ENCODE results near the gene KLC1.
"Not testable (repeated sequence)": the region's sequence is repeated elsewhere in the genome, so short reads cannot be mapped to it uniquely, and the experiment has no call there.

KLC1 gene

DNA sequence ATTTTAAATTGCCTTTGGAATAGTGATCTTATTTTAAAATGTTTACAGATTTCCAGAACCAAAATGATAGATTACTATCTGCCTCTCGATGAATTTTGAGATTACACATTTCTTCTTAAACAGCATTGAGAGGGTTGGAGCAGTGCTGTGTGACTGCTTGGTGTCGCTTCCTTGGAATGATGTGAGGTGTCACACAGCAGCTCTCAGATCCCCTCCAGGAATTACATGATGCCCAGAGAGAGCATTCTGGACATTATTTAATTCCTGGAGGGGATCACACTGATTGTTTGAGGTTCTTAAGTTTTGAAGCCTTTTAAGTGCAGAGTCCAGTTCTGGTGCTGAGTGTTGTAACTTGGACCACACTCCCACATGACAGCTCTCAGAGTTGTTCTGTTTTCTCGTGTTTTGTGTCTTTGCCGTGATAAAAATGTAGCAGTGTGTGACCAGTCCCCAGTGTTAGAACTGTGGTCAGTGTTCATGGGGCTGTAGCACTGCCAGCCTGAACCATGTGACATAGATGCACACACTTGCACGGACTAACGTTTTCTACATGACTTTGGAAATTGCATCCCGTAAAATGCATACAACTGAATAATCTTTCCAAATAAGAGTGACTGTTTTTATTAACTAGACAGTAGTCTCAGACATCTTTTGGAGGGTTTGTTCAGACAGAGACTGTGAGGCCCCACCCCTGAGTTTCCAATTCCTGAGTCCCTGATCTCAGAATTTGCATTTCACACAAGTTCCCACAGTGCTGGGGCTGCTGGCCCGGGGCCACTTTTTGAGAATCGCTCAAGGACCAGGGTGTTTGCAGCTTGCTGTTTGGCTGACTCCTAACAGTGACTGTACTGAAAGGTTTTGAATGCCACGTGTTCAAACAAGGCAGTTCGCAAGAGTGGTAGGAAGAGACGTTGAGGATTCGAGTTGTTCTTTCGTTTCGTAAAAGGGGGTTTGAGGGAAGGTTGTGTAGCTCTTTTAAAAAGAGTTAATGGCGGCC, 60.2 kb downstream of the KLC1 start:
- no peak for DNase-seq (ENCODE audit: low read depth in 2 of 2, low spot score in 1 of 2)

DNA sequence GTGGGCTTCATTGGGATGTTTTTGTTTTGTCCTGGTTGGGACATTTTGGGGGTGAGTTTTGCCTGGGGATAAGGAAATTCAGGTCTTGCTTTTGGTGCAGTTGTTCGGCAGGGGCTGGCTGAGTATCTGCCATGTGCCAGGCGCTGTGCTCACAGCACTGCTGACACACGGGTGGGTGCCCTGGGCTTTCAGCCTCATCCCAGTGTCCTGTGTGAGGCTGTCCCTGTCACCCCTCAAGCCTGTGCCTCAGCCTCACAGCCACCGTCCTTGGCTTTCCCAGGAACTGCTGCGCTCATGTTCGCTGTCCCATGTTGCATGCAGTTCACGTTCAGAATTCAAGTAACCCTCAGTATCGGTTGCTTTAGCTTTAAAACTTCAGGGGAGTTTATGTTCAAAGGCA, 61.3 kb downstream of the KLC1 start:
- DNase-seq (ENCODE audit: low read depth in 2 of 2, low spot score in 1 of 2) = no peak

DNA sequence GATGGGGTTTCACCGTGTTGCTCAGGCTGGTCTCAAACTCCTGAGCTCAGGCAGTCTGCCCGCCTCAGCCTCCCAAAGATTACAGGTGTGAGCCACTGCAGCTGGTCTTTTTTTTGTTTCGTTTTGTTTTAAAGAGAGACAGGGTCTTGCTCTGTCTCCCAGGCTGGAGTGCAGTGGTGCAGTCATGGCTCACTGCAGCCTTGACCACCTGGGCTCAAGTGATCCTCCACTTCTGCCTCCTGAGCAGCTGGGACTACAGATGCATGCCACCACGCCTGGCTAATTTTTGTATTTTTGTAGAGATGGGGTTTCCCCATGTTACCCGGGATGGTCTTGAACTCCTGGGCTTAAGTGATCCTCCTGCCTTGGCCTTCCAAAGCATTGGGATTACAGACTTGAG, 62.6 kb downstream of the KLC1 start:
- not testable (repeated sequence) for DNase-seq (ENCODE audit: low read depth in 2 of 2, low spot score in 1 of 2)

DNA sequence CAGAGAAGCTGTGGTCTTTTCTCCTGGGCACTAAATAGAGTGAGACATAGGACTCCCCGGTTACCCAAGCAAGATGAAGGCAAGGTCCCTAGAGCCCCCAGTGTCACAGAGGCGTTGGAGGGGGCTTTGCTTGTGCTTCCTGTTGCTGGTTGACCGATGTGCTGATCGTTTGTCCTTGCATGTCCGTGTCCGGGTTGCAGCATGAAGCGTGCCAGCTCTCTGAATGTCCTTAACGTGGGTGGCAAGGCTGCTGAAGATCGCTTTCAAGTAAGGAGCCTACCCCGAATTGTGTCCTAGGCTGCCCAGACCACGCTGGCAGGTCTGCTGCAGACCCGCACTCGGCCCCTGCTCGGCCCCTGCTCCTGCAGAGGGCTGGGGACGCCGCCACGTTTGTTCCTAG, 63.1 kb downstream of the KLC1 start:
- DNase-seq (ENCODE audit: low read depth in 2 of 2, low spot score in 1 of 2) = no peak

DNA sequence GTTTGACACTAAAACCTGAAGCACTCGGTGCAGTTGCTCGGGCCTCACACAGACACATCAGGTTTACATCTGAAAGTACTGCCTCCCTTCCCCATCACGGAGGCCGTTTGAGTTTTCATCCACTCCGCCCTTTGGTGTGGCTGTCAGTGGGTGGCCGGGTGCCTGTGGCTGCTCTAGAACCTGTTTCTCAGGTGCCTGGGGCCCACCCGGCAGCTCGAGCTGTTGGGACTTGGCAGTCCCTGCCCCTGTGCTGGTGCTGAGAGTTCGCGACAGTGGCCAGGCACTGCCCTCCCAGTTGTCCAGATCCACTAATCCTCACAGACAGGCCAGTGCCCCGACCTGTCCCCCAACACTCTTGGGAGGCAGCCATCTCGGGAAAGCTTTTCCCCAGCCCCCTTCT, 63.9 kb downstream of the KLC1 start:
- no peak for DNase-seq (ENCODE audit: low read depth in 2 of 2, low spot score in 1 of 2)

DNA sequence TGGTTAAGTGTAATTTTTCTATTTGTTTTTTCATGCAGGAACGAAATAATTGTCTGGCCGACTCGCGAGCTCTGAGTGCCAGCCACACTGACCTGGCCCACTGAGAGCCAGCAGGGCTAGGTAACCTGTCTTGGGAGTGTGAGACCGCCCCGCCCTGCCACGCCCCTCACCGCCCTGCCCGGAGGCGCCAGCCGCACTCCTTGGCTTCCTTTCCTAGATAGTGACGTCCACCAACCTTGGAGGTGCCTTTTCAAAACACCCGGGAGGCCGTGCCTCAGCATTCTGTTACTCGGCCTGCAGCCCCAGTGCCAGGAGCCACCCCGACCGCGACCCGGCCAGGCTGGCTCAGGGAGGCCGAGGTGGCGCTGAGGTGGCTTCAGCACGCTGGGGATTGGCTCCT, 64.5 kb downstream of the KLC1 start:
- no peak for DNase-seq (ENCODE audit: low read depth in 2 of 2, low spot score in 1 of 2)

DNA sequence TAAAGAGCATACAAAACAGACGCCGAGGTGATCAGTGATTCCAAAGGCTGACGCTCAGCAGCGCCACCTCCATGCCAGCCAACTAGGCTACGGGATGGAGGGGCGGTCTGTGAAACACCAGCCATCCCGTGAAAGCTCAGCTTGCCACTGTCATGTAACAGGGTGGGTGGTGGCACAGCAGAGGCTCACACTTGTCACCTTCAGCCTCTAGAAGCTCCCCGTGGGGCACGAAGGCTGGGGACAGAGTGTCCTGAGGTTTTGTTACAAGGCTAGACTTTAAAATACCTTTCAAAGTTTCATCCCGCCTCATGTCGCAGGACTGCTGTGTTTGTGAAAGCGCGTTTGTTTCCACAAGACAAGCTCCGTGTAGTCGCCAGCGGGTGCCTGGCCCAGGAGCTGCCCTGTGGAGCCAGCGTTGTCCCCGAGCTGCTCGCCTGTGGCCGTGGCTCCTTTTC, 65.6 kb downstream of the KLC1 start:
- DNase-seq (ENCODE audit: low read depth in 2 of 2, low spot score in 1 of 2) = no peak

DNA sequence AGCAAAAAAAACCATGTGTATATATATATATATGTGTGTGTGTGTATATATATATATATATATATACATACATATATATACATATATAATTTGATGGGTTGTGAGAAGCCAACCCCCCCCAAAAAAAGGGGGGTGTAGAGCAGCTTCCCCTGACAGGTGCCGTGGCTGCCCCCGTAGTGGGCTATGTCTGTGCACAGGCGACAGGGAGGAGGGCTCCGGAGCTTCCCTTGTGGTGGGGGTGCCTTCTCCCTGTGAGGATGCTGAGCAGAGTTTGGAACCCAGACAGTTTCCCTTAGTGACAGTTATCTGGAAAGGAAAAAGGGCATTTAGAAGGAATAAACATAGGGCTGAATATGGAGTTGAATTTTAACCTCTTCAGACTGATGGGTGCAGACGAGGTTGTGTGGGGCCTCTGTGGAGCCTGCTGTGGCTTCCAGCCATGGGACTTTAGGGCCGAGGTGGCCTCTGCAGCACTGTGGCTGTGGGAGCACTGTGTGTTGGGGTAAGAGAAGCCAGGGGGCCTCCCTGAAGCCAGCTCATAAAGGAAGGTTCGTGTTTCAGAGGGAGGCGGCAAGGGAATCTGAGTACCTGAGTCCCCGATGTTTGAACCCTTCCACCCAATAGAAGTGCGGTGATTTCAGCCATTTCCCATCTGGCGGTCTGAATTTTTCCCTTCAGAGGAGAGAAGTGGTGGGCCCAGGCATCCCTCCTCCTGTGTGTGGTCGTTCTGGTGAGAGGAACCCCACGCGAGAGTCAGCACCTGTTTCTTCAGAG, 66.5 kb downstream of the KLC1 start:
- no peak for DNase-seq (ENCODE audit: low read depth in 2 of 2, low spot score in 1 of 2)

DNA sequence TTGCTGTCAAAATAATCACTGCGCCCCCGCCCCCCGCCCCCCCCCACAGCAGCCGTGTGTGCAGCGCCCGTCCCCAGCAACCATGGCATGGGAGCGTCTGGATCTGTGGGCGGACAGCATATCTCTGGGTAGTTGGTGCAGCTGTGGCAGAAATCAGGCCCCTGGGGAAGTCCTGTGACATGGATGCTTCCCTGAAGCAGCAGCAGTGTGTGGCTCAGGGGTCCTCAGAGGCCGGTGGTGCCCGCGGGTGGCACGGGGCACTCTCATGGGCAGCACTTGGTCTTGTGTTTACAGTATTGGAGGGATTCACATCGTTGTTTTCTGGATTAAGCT, 67.0 kb downstream of the KLC1 start:
- no peak for DNase-seq (ENCODE audit: low read depth in 2 of 2, low spot score in 1 of 2)

DNA sequence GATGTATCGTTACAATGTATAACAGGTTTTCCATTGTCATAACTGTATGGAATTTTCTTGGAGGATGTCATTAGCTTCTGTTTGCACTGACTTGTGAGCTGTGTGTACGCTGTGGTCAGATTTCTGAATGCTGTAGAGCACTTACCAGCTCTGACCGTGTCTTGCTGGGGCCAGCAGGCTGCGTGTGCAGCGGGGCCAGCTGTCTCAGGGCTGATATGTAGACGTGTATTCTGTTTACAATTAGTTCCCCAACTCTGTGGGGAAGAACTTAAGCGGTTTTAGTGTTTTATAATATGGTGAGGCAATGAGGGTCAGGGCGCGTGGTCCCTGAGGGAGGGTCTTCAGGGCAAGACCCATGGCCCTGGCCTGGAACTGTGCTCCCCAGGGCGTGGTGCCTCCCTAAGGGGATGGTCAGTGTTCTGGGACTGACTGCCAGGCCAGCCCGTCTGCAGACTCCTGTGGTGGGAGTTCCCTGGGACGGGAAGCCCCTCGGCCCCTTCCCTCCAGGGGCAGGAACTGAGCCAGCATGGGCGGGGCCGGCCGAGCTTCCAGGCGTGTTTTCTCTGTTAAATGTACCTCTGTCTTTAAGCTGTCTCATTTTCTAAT, 67.6 kb downstream of the KLC1 start:
- no peak for DNase-seq (ENCODE audit: low read depth in 2 of 2, low spot score in 1 of 2)

DNA sequence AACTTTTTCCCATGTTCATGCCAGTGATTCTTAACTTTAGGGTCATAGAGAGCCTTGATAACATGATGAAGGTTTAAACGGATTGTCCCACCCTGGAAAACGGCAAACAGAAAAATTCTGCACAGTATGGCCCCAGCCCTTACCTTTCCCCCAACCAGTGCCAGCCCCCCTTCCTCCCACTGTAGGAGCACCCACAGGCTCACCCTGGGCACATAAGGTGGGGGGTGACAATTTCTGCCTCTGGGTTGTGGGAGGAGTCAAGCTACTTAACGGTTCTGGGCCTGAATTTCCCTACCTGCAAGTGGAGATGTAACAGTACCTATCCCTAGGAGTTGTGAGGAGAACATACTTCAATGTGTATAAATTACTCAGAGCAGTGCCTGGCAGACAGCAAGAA, 68.2 kb downstream of the KLC1 start:
- no peak for DNase-seq (ENCODE audit: low read depth in 2 of 2, low spot score in 1 of 2)

DNA sequence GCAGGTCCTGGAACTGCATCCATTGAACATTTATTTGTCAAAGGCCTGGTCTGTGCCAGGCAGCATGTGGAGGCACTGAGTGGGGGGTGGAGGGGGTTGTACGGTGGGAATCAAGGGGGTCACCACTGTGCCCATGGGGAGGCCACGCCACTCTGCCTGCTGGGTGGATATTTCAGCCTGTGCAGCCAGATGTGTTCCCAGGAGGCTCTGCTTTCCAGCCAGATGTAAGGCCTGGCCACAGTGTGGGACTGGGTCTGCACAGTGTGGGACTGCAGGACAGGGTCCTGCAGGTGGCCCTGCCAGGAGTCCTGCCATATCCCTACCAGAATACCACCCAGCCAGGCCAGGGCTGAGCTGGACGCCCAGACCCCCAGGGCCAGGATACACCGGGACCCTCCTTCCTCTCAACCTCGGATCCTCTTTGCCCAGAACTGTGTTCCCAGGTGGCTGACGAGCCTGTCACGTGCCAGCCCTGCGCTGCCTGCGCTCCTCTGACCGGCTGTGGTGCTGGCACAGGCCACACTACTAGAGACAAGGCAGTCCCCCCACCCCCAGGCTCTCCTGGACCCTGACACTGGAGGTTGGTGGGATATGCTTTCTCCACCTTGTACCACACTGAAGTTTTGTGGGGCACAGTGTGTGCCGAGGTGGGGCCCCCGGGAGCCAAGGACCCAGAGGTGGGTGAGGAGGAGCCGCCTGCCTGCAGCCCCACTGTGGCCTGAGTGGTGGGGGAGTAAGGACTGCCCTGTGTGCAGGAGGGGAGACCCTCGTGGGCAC, 68.8 kb downstream of the KLC1 start:
- DNase-seq (ENCODE audit: low read depth in 2 of 2, low spot score in 1 of 2) = no peak

DNA sequence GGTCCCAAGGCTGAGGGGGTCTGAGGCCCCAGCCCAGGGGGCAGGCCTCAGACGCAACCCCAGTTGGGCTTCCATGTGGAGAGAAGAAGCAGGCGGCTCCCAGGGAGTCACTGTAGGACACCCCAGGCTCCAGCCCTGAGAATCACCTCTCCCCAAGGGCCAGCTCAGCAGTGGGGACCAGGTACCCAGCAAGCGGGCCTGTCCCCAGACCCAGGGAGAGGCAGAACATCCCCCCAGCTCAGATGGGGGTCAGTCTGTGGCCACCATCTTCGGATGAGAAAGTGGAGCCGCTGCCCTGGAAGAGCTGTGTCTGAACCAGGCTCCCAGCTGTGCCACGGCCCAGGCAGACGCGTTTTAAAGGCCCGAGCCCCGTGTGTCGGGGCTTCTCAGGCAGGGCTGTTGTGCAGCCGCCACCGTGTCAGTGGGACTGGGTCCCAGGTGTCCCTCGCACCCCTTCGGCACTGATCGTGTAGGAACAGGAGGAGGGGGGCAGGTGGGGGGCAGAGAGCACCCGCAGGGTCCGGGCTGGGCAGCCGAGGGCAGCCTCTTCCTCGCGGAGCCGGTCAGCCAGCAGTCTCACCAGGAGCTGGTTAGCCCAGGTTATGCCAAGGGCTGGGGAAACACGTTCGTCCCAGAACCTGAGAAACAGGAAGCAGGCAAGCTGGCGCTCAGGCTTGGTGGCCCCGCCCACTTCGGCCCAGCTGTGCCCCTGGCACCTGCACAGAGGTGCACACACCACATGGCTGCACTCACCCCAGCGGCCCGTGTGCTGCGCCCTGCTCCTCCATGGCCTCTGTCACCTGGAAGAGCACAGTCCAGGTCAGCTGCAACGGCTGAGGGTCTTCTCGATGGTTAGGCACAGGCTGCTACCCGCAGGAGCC, 69.6 kb downstream of the KLC1 start:
- DNase-seq (ENCODE audit: low read depth in 2 of 2, low spot score in 1 of 2) = no peak

DNA sequence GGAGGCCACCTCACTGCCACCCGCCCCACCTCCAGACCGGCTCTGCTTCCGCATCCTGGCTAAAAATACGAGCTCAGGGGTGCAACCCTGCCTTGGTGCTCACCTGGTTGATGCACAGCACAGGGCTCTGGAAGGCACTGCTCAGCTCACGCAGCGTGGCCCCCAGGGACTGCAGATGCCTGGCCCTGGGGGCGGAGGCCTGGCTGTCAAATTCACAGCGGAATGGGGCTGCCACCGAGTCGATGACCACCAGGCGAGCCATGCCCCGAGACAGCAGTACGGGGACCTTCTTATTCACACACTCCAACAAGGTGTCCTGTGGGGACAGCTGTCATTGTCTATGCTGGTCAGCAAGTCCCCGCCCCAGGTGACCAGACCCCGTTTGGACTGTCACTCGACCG, 70.2 kb downstream of the KLC1 start:
- DNase-seq (ENCODE audit: low read depth in 2 of 2, low spot score in 1 of 2) = no peak

DNA sequence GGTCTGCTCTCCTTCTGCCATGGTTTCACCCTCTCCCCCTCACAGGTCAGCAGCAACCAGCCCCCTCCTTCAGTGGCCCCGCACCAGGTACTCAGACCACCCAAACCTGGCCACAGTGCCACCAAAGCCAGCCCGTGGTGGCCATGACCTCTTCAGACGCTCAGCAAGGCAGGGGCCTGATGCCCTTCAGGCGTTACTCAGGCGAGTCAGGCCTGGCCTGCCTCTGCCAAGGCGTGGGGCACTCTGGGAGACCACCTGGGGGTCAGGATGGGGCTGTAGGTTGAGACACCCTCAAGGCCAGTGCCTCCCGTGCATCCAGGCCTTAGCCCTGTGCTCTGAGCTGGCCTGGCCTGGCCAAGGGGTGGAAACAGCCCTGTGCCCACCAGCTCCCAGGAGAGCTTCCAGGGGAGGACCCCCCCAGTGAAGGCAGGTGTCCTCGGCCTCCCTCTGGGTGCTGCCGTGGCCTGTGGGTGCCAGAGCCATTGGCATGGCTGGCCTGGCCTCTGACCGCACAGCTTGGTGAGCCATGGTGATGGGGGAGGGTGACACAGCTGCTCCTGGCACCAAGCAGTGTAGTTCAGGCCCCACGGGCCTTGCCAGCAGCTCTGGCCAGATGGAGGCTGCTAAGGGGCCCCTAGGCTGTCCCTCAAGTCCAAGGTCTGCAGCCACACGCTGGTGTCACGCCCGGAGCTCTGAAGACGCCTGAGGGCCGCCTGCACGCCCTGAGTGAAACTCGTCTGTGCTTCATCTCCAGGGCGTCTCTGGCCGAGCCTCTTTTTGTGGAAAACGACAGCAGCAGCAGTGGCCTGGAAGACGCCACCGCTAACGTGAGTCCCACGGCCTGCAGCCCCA, 71.1 kb downstream of the KLC1 start:
- no peak for DNase-seq (ENCODE audit: low read depth in 2 of 2, low spot score in 1 of 2)

DNA sequence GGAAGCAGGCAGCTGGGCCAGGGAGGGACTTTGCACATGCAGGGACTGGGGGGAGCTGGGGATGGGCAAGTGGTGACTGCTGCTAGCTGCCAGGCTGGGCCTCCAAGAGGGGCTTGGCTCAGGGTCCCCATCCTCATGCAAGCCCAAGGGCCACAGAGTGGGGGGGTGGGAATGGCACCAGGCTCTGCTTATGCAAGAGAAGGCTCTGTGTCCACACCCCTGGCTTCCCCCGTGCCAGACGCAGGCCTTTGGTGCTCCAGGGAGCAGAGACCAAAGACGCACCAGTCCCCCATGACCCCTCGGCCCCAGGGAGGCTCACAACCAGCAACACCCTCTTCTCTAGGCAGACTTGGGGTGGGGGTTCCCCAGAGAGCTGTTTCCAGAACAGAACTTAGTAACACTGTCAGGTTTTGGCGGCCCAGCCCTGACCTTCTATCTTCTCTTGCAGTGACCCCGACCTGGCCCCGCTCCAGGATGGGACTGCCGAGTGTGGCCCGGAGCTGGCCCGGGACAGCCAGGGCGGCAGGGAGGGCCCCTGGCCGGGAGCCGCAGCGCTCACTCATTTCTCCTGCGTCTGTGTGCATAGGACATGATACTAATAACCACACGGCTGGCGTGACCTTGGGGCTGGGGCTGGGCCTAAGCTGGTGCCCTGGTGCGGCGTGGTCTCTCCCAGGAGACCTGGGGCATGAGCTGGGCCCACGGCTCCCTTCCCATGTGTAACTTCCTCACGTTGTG, 71.9 kb downstream of the KLC1 start:
- DNase-seq (ENCODE audit: low read depth in 2 of 2, low spot score in 1 of 2) = no peak

DNA sequence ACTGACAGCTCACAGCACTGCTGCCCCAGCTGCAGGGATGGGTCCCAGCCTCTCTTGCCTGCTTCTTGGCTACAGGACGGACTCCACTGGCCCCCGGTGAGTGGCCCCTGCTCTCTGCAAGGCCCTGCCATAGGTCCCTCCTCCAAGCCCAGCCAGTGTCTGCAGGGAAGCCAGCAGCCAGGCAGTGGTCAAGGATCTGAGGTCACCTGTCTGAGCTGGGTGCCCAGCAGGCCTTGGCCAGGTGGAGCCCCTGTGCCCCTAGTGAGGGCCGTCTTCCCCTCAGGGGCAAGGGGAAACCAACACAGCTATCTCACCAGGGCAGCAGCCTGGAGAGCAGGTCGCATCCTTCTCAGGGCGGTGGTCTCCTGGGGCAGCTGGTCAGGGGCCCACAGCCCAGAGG, 73.1 kb downstream of the KLC1 start:
- no peak for DNase-seq (ENCODE audit: low read depth in 2 of 2, low spot score in 1 of 2)
